BE2C (cell line): Measurements from ENCODE around the gene KCNQ1OT1.

Experiments used
- DNase-seq: peaks from one replicate; pipeline ENCODE4 v3.0.0-alpha.2; 2020
- H3K27me3 ChIP-seq: fragments of 250-450 bp; sonication (Bioruptor Pico); 2 replicates; pipeline ENCODE4 v1.5.1; 2020; ENCODE audit warnings: mild to moderate bottlenecking
- H3K36me3 ChIP-seq: fragments of 250-450 bp; sonication (Bioruptor Pico); 2 replicates; pipeline ENCODE4 v1.5.1; 2020; ENCODE audit warnings: mild to moderate bottlenecking
- H3K4me1 ChIP-seq: fragments of 250-450 bp; sonication (Bioruptor Pico); 2 replicates; pipeline ENCODE4 v1.5.1; 2020
- H3K4me3 ChIP-seq: 2 replicates; pipeline ENCODE4 v1.5.1; 2011; ENCODE audit warnings: low read depth, low read length
- H3K9me3 ChIP-seq: fragments of 250-450 bp; sonication (Bioruptor Pico); 2 replicates; pipeline ENCODE4 v1.5.1; 2020
- TF ChIP-seq, protein P1 (sequence below): IDR thresholded peaks from 2 replicates; pipeline ENCODE4 v1.5.1; 2012; ENCODE audit warnings: mild to moderate bottlenecking, low read depth, low read length

Gene KCNQ1OT1

DNA sequence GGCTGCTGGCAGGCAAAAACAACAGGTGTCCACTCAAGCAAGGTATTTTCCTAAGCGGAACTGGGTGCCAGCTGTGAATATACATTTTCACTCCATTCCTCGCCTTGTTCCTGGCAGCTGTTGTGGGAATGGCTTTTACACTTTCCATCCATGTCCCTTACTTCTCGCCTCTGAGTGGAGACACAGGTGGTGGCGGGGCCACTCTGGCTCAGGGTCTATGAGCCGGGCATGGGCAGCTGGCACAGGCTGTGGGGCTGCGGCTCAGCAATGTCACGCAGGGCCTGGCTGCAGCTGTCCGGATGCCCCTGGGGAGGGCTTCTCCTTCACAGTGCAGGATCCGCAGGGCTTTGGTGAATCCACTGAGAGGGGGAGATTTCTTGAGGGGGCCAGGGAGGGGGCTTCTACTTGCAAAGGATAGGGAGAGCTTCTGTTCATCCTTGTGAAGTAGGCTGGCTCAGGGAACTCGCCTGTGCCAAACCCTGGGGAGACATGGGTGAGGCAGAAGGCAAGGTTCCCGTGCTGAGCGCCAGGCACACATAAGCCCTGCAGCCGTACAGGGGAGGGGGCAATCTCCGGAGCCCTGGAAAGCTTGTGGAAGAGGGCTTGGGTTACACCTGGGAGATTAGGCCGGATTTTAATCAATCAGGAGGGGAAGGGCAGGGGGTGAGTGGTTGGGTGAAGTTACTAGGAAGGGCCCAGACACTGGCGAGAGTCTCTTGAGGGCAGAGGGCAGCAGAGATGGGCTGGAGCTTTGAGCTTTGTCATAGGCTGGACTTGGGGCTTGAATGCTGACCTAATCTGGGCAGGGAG, 45.7 kb downstream of the KCNQ1OT1 start:
- DNase-seq, result no peak
- no peak overlapping the region for H3K4me3 ChIP-seq
- no peaks in the 10 kb centered on the region for H3K4me1 ChIP-seq
- no peaks in the 10 kb centered on the region for H3K9me3 ChIP-seq
- TF ChIP-seq, protein P1, sequence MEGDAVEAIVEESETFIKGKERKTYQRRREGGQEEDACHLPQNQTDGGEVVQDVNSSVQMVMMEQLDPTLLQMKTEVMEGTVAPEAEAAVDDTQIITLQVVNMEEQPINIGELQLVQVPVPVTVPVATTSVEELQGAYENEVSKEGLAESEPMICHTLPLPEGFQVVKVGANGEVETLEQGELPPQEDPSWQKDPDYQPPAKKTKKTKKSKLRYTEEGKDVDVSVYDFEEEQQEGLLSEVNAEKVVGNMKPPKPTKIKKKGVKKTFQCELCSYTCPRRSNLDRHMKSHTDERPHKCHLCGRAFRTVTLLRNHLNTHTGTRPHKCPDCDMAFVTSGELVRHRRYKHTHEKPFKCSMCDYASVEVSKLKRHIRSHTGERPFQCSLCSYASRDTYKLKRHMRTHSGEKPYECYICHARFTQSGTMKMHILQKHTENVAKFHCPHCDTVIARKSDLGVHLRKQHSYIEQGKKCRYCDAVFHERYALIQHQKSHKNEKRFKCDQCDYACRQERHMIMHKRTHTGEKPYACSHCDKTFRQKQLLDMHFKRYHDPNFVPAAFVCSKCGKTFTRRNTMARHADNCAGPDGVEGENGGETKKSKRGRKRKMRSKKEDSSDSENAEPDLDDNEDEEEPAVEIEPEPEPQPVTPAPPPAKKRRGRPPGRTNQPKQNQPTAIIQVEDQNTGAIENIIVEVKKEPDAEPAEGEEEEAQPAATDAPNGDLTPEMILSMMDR, result no peak
- H3K27me3 ChIP-seq, result no peaks in the 10 kb centered on the region
- no peaks in the 10 kb centered on the region for H3K36me3 ChIP-seq

DNA sequence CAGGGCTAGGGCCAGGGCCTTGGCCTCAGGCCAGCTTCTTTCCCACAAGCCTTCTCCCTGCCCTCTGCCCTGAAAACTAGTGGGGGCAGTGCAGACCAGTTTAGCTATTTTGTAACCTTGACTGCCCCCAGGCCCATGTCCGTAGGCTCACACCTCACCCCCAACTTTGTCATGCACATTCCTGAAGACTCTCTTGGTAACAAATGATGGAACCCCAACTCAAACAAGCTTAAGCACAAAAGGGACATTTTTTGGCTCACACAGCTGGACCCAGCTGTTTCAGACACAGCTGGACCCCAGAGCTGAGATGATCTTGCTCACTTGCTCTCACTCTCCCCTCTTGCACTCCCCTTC, 46.6 kb downstream of the KCNQ1OT1 start:
- no peak overlapping the region for H3K4me3 ChIP-seq
- DNase-seq, result no peak
- H3K36me3 ChIP-seq, result no peaks in the 10 kb centered on the region
- no peaks in the 10 kb centered on the region for H3K27me3 ChIP-seq
- no peaks in the 10 kb centered on the region for H3K9me3 ChIP-seq
- no peaks in the 10 kb centered on the region for H3K4me1 ChIP-seq
- TF ChIP-seq, protein P1, result no peak

DNA sequence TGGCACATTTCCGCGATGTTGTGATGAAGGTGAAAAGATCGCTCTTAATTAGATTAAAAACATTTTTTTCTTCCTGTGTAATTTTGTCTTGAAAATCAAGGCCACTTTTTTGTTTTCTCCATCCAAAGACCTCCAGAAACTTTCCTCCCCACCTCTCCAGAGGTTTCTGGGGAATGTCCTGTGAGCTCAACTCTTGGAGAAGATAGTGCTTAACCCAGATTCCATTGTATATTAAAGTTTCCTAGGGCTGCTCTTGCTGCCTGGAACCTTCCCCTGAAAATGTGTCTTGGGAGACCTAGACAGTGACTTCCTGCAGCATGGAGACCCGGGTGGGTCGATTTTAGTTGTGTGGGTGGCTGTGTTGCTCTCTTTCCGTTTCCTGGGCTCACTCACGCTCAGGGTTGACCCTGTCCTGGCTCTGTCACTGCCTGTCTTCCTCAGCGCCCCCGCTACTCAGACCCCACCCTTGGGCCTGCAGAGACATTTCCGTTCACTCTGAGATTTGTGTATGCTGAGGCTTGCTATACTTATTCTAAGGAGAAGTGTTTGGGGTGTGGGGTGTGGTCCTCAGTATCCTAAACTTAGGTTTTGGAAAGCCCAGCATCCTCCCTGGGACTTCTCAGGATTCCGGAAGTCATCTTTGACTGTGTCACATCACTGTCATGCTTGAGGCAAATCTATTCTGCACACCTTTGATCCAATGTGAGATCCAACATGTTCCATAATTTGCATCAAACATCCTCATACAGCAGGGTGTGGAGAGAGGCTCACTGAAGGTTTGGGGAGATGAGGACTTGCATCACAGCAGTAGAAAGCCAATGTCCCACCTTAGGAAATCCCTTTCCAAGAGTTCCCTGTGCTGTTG, 47.2 kb downstream of the KCNQ1OT1 start:
- Histone ChIP-seq H3K27me3 (no peaks in the 10 kb centered on the region), H3K9me3 (no peaks in the 10 kb centered on the region)

DNA sequence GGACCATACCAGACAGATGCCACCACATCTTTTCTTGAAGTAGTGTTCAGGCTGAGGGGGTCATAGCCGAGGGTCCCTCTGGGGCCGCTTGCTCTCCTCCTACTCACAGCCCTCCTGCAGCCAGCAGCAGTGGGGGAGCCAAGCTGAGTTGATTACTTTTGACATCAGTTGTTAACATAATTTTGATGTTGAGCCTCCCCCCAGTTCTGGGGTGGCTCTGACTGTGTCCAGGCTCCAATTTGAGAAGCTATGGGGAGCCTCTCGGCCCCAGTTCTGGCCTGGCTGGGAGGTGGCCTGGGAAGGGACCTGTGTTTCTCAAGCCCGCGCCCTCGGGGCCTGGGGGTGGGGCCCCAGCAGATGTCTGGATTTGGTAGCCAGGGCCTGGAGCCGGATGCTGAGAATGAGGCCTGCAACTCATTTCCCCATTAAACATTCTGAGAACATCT, 47.9 kb downstream of the KCNQ1OT1 start:
- H3K4me1 ChIP-seq, result no peaks in the 10 kb centered on the region
- TF ChIP-seq, protein P1, result no peak
- no peaks in the 10 kb centered on the region for H3K9me3 ChIP-seq
- no peak for DNase-seq
- no peaks in the 10 kb centered on the region for H3K27me3 ChIP-seq
- no peak overlapping the region for H3K4me3 ChIP-seq
- no peaks in the 10 kb centered on the region for H3K36me3 ChIP-seq

More for the DNA sequence above, 47.2 kb downstream of the KCNQ1OT1 start:
- TF ChIP-seq, protein P1, result no peak
- H3K4me1 ChIP-seq, result no peaks in the 10 kb centered on the region
- no peaks in the 10 kb centered on the region for H3K36me3 ChIP-seq
- H3K4me3 ChIP-seq, result no peak overlapping the region
- no peak for DNase-seq

DNA sequence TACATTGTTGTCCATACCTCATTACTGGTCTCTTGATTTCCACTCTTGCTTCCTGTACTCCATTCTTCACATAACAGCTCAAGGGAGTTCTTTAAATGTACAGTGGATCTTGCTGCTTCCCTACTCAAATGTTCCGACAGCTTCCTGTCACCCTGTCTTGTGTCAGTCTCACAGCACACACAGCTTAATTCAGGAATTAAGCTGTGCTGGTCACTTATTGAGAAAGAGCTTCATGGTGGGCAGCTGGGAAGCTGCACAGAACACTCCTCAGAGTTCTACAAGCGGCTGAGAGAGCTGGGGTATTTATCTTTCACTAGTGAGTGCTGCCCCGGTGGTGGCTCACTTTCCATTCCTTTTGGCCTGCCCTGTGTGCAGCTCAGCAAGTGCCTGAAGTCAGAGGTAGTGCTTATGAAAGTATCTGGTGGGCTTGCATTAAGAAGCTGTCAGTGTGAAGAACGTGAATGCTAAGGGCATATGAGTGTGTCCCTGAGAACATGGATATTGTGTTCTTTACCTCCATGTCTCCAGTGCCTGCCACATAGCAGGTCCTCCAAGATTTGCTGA, 48.7 kb downstream of the KCNQ1OT1 start:
- Histone ChIP-seq H3K36me3 (no peaks in the 10 kb centered on the region), H3K4me3 (no peak overlapping the region), H3K9me3 (no peaks in the 10 kb centered on the region), H3K27me3 (no peaks in the 10 kb centered on the region), H3K4me1 (no peaks in the 10 kb centered on the region)
- no peak for DNase-seq
- TF ChIP-seq, protein P1, result no peak
